Mesenchymal stem cell (in vitro differentiated cells and primary cell): Measurements from ENCODE around the gene HORMAD1. TPM values are rescaled to one million over a fixed set of nuclear protein-coding genes. Genes with fewer than 3 reads are reported as not detected.
A peak's percentile ranks its signal among the peaks of the same experiment; 100 is the strongest.
"Not testable (repeated sequence)": the region's sequence is repeated elsewhere in the genome, so short reads cannot be mapped to it uniquely, and the experiment has no call there.

Experiments used
- DNase-seq: peaks from one replicate; pipeline ENCODE4 v3.0.0-alpha.2; 2013
- H2AFZ ChIP-seq: one replicate; pipeline ENCODE4 v1.6.1; 2013; ENCODE audit warnings: low read depth, mild to moderate bottlenecking, control low read depth, inconsistent platforms, low read length, moderate library complexity
- H2AK5ac ChIP-seq: 2 replicates; pipeline ENCODE4 v1.6.1; 2013; ENCODE audit warnings: low read length, moderate library complexity, mild to moderate bottlenecking, inconsistent platforms; ENCODE audit not compliant: severe bottlenecking
- H2BK120ac ChIP-seq: one replicate; pipeline ENCODE4 v1.6.1; 2013; ENCODE audit warnings: low read depth, mild to moderate bottlenecking, inconsistent platforms, low read length, moderate library complexity
- H2BK12ac ChIP-seq, 2 experiments: one replicate each; pipeline ENCODE4 v1.6.1; 2013; ENCODE audit warnings: inconsistent platforms in 2 of 2, low read length in 2 of 2, mild to moderate bottlenecking in 2 of 2, moderate library complexity in 2 of 2, control low read depth in 1 of 2
- H2BK15ac ChIP-seq: one replicate; pipeline ENCODE4 v1.6.1; 2013; ENCODE audit warnings: mild to moderate bottlenecking, low read depth, inconsistent platforms; ENCODE audit not compliant: poor library complexity, severe bottlenecking
- H2BK5ac ChIP-seq: 2 replicates; pipeline ENCODE4 v1.6.1; 2013; ENCODE audit warnings: low read depth, mild to moderate bottlenecking, low read length, control low read depth, inconsistent platforms; ENCODE audit not compliant: poor library complexity, severe bottlenecking
- H3K14ac ChIP-seq, 2 experiments: one replicate each; pipeline ENCODE4 v1.6.1; 2013; ENCODE audit warnings: inconsistent platforms in 2 of 2, low read length in 2 of 2, control low read depth in 1 of 2, mild to moderate bottlenecking in 1 of 2, moderate library complexity in 1 of 2
- H3K18ac ChIP-seq, 2 experiments: one replicate each; pipeline ENCODE4 v1.6.1; 2013; ENCODE audit warnings: inconsistent platforms in 2 of 2, low read length in 2 of 2, control low read depth in 1 of 2, low read depth in 1 of 2, mild to moderate bottlenecking in 1 of 2
- H3K23ac ChIP-seq, 2 experiments: one replicate each; pipeline ENCODE4 v1.6.1; 2013; ENCODE audit warnings: inconsistent platforms in 2 of 2, low read length in 2 of 2, mild to moderate bottlenecking in 2 of 2, moderate library complexity in 2 of 2, control low read depth in 1 of 2
- H3K27ac ChIP-seq: 2 replicates; pipeline ENCODE4 v1.5.1; 2013; ENCODE audit warnings: mild to moderate bottlenecking, moderate library complexity, low read length, control low read depth, inconsistent platforms; ENCODE audit not compliant: poor library complexity, severe bottlenecking
- H3K27me3 ChIP-seq, 2 experiments: 2 replicates each; pipeline versions ENCODE4 v1.6.1 to v1.7.0; 2013; ENCODE audit warnings: low read length in 2 of 2, mild to moderate bottlenecking in 2 of 2, moderate library complexity in 2 of 2, control low read depth in 1 of 2, inconsistent platforms in 1 of 2; ENCODE audit not compliant: control insufficient read depth in 1 of 2, insufficient read depth in 1 of 2
- H3K36me3 ChIP-seq, 2 experiments: 2 replicates each; pipeline versions ENCODE4 v1.6.1 to v1.7.0; 2013; ENCODE audit warnings: low read length in 2 of 2, control low read depth in 1 of 2, inconsistent platforms in 1 of 2, low read depth in 1 of 2, mild to moderate bottlenecking in 1 of 2; ENCODE audit not compliant: insufficient read depth in 2 of 2, control insufficient read depth in 1 of 2
- H3K4ac ChIP-seq, 2 experiments: one replicate each; pipeline ENCODE4 v1.6.1; 2013; ENCODE audit warnings: inconsistent platforms in 2 of 2, low read length in 2 of 2, mild to moderate bottlenecking in 2 of 2, moderate library complexity in 2 of 2, control low read depth in 1 of 2, low read depth in 1 of 2
- H3K4me1 ChIP-seq: 2 replicates; pipeline ENCODE4 v1.6.1; 2013; ENCODE audit warnings: low read depth, low read length, control low read depth; ENCODE audit not compliant: control insufficient read depth, insufficient read depth
- H3K4me2 ChIP-seq: 2 replicates; pipeline ENCODE4 v1.6.1; 2013; ENCODE audit warnings: low read length, mild to moderate bottlenecking, inconsistent platforms; ENCODE audit not compliant: poor library complexity, severe bottlenecking
- H3K4me3 ChIP-seq, 2 experiments: 2 replicates each; pipeline versions ENCODE4 v1.5.1 to v1.7.0; 2013; ENCODE audit warnings: low read length in 2 of 2, mild to moderate bottlenecking in 2 of 2, control low read depth in 1 of 2, low read depth in 1 of 2; ENCODE audit not compliant: insufficient read depth in 1 of 2
- H3K79me1 ChIP-seq: replicated peaks from 2 replicates; pipeline ENCODE4 v1.6.1; 2013; ENCODE audit warnings: mild to moderate bottlenecking, control low read depth, low read length, inconsistent platforms; ENCODE audit not compliant: poor library complexity, severe bottlenecking
- H3K9ac ChIP-seq: 2 replicates; pipeline ENCODE4 v1.7.0; 2013; ENCODE audit warnings: mild to moderate bottlenecking, low read length, moderate library complexity
- H3K9me3 ChIP-seq: 2 replicates; pipeline ENCODE4 v1.7.0; 2013; ENCODE audit warnings: mild to moderate bottlenecking, low read length; ENCODE audit not compliant: control insufficient read depth
- H4K8ac ChIP-seq: one replicate; pipeline ENCODE4 v1.6.1; 2013; ENCODE audit warnings: inconsistent platforms, mild to moderate bottlenecking, low read length, moderate library complexity
- H4K91ac ChIP-seq: one replicate; pipeline ENCODE4 v1.6.1; 2013; ENCODE audit warnings: mild to moderate bottlenecking, low read length, inconsistent platforms
- WGBS: methylation state at CpG from one replicate; pipeline ENCODE4 v1.1.7; 2013; ENCODE audit warnings: mixed read lengths; 5-methylcytosine and 5-hydroxymethylcytosine counted together
- small RNA-seq: library from polyadenylated mRNA; stranded (forward); fragments of <200 nt; extraction: miRNeasy Mini kit (QIAGEN cat#:217004); gene quantifications from one replicate; pipeline ENCODE3, GENCODE V24; 2013; ENCODE audit warnings: low read depth

The HORMAD1 gene

DNA sequence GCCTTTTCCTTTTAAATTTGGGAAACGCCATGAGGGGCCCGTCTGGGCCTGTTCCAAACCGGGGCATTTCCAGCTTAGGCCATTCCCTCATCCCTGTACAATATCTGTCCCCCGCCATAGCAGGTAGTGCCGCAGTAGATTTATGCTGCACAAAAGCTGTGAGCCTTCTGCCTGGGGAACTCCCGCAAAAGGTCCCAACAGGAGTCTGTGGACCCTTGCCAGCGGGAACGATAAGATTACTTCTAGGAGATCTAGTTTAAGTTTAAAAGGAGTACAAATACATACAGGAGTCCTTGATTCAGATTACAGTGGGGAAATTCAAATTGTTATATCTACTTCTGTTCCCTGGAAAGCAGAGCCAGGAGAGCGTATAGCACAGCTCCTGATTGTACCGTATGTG is 66.1 kb downstream of the HORMAD1 start:
- not testable (repeated sequence) for H4K8ac ChIP-seq, H3K23ac ChIP-seq, H3K27ac ChIP-seq, H3K9ac ChIP-seq, H2BK12ac ChIP-seq, DNase-seq, H2BK120ac ChIP-seq, H3K4me3 ChIP-seq, H3K4me1 ChIP-seq, H2AK5ac ChIP-seq, H3K4ac ChIP-seq, H2AFZ ChIP-seq, H4K91ac ChIP-seq, H3K9me3 ChIP-seq, H3K18ac ChIP-seq, H3K14ac ChIP-seq, H3K27me3 ChIP-seq, H3K4me2 ChIP-seq, H2BK15ac ChIP-seq, H2BK5ac ChIP-seq
- Histone ChIP-seq H3K36me3 (peaks cover 12 to 15% of the 10 kb centered on the region in 2 experiments), H3K79me1 (peaks cover 11% of the 10 kb centered on the region)
- 99% methylated on average over 10 of the region's 10 CpGs for WGBS

- WGBS: 87% methylated on average over 1 of the region's 1 CpG
- peak overlapping the region in 1 of 2 experiments; percentile 24 for H3K18ac ChIP-seq
- H2BK5ac ChIP-seq: no peak overlapping the region
- DNase-seq: no peak
- H3K4me2 ChIP-seq: no peak overlapping the region
- H3K14ac ChIP-seq: peak overlapping the region in 1 of 2 experiments; percentile 11
- no peak overlapping the region for H3K4me3 ChIP-seq
- H2BK12ac ChIP-seq: no peak overlapping the region
- no peak overlapping the region for H3K27ac ChIP-seq
- H4K91ac ChIP-seq: no peak overlapping the region
- H3K9me3 ChIP-seq: no peaks in the 10 kb centered on the region
- H2AK5ac ChIP-seq: no peak overlapping the region
- H3K36me3 ChIP-seq: peaks cover 21 to 49% of the 10 kb centered on the region in 2 experiments
- peak overlapping the region; percentile 60 for H4K8ac ChIP-seq
- H2BK15ac ChIP-seq: peak overlapping the region; percentile 40
- no peak overlapping the region for H3K9ac ChIP-seq
- H2AFZ ChIP-seq: no peak overlapping the region
- peaks cover 22% of the 10 kb centered on the region for H3K79me1 ChIP-seq
- no peak overlapping the region for H3K4ac ChIP-seq
- H2BK120ac ChIP-seq: no peak overlapping the region
- H3K23ac ChIP-seq: no peak overlapping the region
- no peaks in the 10 kb centered on the region for H3K27me3 ChIP-seq
- peaks cover 3% of the 10 kb centered on the region for H3K4me1 ChIP-seq
Observed at GRCh38 chr1:150650193-150650592, 70.5 kb downstream of the HORMAD1 start.

- Histone ChIP-seq H3K36me3 (peaks cover 21 to 54% of the 10 kb centered on the region in 2 experiments), H4K91ac (no peak overlapping the region), H2AFZ (no peak overlapping the region), H3K23ac (no peak overlapping the region), H3K4me3 (no peak overlapping the region), H3K9ac (no peak overlapping the region), H3K9me3 (no peaks in the 10 kb centered on the region), H3K14ac (no peak overlapping the region), H2AK5ac (no peak overlapping the region), H3K4me1 (peaks cover 3% of the 10 kb centered on the region), H2BK120ac (no peak overlapping the region), H3K4me2 (no peak overlapping the region), H4K8ac (no peak overlapping the region), H3K79me1 (peaks cover 21% of the 10 kb centered on the region), H2BK12ac (no peak overlapping the region), H3K4ac (no peak overlapping the region), H3K27ac (no peak overlapping the region), H2BK5ac (no peak overlapping the region), H3K18ac (no peak overlapping the region), H3K27me3 (no peaks in the 10 kb centered on the region), H2BK15ac (no peak overlapping the region)
- no peak for DNase-seq
- WGBS: 98% methylated on average over 5 of the region's 5 CpGs
Observed at GRCh38 chr1:150649441-150650075, 71.1 kb downstream of the HORMAD1 start.

Small RNA genes lying within 50 kb of the gene (small RNA-seq; reads per million reads assigned to genes)
- gene RNU6-1042P: not detected
